Measurements from ENCODE around the gene CDK14.

The CDK14 gene

GRCh38 chr7:90698616-90699015 lies 102.5 kb downstream of the CDK14 start:
- no peaks in the 10 kb centered on the region for H3K79me2 ChIP-seq (ENCODE audit: insufficient read depth, low read length)
- H2AFZ ChIP-seq (ENCODE audit: low read length): no peak overlapping the region
- no peaks in the 10 kb centered on the region for H3K36me3 ChIP-seq (ENCODE audit: insufficient read depth, low read length)
- H3K4me2 ChIP-seq (ENCODE audit: low read length): no peak overlapping the region
- H4K20me1 ChIP-seq (ENCODE audit: insufficient read depth, low read length): no peaks in the 10 kb centered on the region
- no peaks in the 10 kb centered on the region for H3F3A ChIP-seq (ENCODE audit: insufficient read depth, low read length)
- no peak overlapping the region for H3K27ac ChIP-seq (ENCODE audit: low read depth, low read length, poor library complexity, severe bottlenecking)
- no peak overlapping the region for H3K9ac ChIP-seq (ENCODE audit: low read length)
- no peaks in the 10 kb centered on the region for H3K9me2 ChIP-seq (ENCODE audit: low read depth, low read length)
- TF ChIP-seq EZH2 (IDR thresholded peaks at IDR 0.05; ENCODE audit: borderline replicate concordance, low read length) (no peak), CTCF (IDR thresholded peaks at IDR 0.05; ENCODE audit: low read length) (no peak)
- peaks cover 4% of the 10 kb centered on the region for H3K4me1 ChIP-seq (ENCODE audit: insufficient read depth, low read length, severe bottlenecking)
- H3K27me3 ChIP-seq (ENCODE audit: insufficient read depth, low read length): no peaks in the 10 kb centered on the region
- no peak overlapping the region for H3K4me3 ChIP-seq (ENCODE audit: low read depth, low read length, poor library complexity, severe bottlenecking)
- no peaks in the 10 kb centered on the region for H3K9me3 ChIP-seq (ENCODE audit: low read length)

- H3K27ac ChIP-seq (ENCODE audit: low read depth, low read length, poor library complexity, severe bottlenecking): no peak overlapping the region
- 0 out of 2 replicates have a peak overlapping the region, but pooled peaks have one; percentile 17 for H3K9ac ChIP-seq (ENCODE audit: low read length)
- H2AFZ ChIP-seq (ENCODE audit: low read length): peak overlapping the region; percentile 62; the same call in 1 of the 2 replicates
Measured at GRCh38 chr7:90701021-90701420, 104.9 kb downstream of the CDK14 start.

GRCh38 chr7:90701771-90702170 lies 105.7 kb downstream of the CDK14 start:
- H3F3A ChIP-seq (ENCODE audit: insufficient read depth, low read length): no peaks in the 10 kb centered on the region
- no peaks in the 10 kb centered on the region for H3K9me3 ChIP-seq (ENCODE audit: low read length)
- no peaks in the 10 kb centered on the region for H3K36me3 ChIP-seq (ENCODE audit: insufficient read depth, low read length)
- TF ChIP-seq EZH2 (IDR thresholded peaks at IDR 0.05; ENCODE audit: borderline replicate concordance, low read length): no peak
- no peak for TF ChIP-seq CTCF (IDR thresholded peaks at IDR 0.05; ENCODE audit: low read length)
- H3K4me2 ChIP-seq (ENCODE audit: low read length): no peak overlapping the region
- no peaks in the 10 kb centered on the region for H3K27me3 ChIP-seq (ENCODE audit: insufficient read depth, low read length)
- H3K4me1 ChIP-seq (ENCODE audit: insufficient read depth, low read length, severe bottlenecking): peaks cover 21% of the 10 kb centered on the region
- no peak overlapping the region for H3K27ac ChIP-seq (ENCODE audit: low read depth, low read length, poor library complexity, severe bottlenecking)
- H3K9me2 ChIP-seq (ENCODE audit: low read depth, low read length): no peaks in the 10 kb centered on the region
- no peak overlapping the region for H3K4me3 ChIP-seq (ENCODE audit: low read depth, low read length, poor library complexity, severe bottlenecking)
- no peak overlapping the region for H2AFZ ChIP-seq (ENCODE audit: low read length)
- no peaks in the 10 kb centered on the region for H4K20me1 ChIP-seq (ENCODE audit: insufficient read depth, low read length)
- H3K9ac ChIP-seq (ENCODE audit: low read length): no peak overlapping the region
- H3K79me2 ChIP-seq (ENCODE audit: insufficient read depth, low read length): no peaks in the 10 kb centered on the region

More at GRCh38 chr7:90701021-90701420, 104.9 kb downstream of the CDK14 start:
- H3F3A ChIP-seq (ENCODE audit: insufficient read depth, low read length): no peaks in the 10 kb centered on the region
- no peak for TF ChIP-seq CTCF (IDR thresholded peaks at IDR 0.05; ENCODE audit: low read length)
- TF ChIP-seq EZH2 (IDR thresholded peaks at IDR 0.05; ENCODE audit: borderline replicate concordance, low read length): no peak
- H3K36me3 ChIP-seq (ENCODE audit: insufficient read depth, low read length): no peaks in the 10 kb centered on the region
- no peaks in the 10 kb centered on the region for H3K79me2 ChIP-seq (ENCODE audit: insufficient read depth, low read length)
- H4K20me1 ChIP-seq (ENCODE audit: insufficient read depth, low read length): no peaks in the 10 kb centered on the region
- H3K9me2 ChIP-seq (ENCODE audit: low read depth, low read length): no peaks in the 10 kb centered on the region
- H3K4me2 ChIP-seq (ENCODE audit: low read length): peak overlapping the region; percentile 61
- H3K27me3 ChIP-seq (ENCODE audit: insufficient read depth, low read length): no peaks in the 10 kb centered on the region
- H3K4me3 ChIP-seq (ENCODE audit: low read depth, low read length, poor library complexity, severe bottlenecking): peak overlapping the region; percentile 22
- H3K9me3 ChIP-seq (ENCODE audit: low read length): no peaks in the 10 kb centered on the region
- peaks cover 14% of the 10 kb centered on the region for H3K4me1 ChIP-seq (ENCODE audit: insufficient read depth, low read length, severe bottlenecking)
